HG02623 (cell line): ENCODE data around the gene AHCY.
"Not testable (repeated sequence)": the region's sequence is repeated elsewhere in the genome, so short reads cannot be mapped to it uniquely, and the experiment has no call there.

Source experiments
- ATAC-seq: cut with Tn5 transposase; IDR thresholded peaks from one replicate; pipeline ENCODE4 v1.9.1; 2021; ENCODE audit warnings: moderate library complexity; ENCODE audit not compliant: unreplicated experiment

AHCY gene

GRCh38 chr20:34302723-34303533 is at the start of gene AHCY:
Gene AHCY, minus strand, starts transcription at chr20:34303355. Its CDS starts 85 bp downstream, at chr20:34303270.
- ATAC-seq: peak; percentile 85

- ATAC-seq: no peak
Measured at GRCh38 chr20:34350095-34350494, 46.9 kb upstream of the AHCY start.

GRCh38 chr20:34347571-34347970 is 44.4 kb upstream of the AHCY start:
- no peak for ATAC-seq

- not testable (repeated sequence) for ATAC-seq
Measured at GRCh38 chr20:34346533-34346865, 43.3 kb upstream of the AHCY start.

- not testable (repeated sequence) for ATAC-seq
Measured at GRCh38 chr20:34345839-34346532, 42.8 kb upstream of the AHCY start.

GRCh38 chr20:34345402-34345736 is 42.2 kb upstream of the AHCY start:
- no peak for ATAC-seq

GRCh38 chr20:34344238-34344637 is 41.1 kb upstream of the AHCY start:
- no peak for ATAC-seq

- ATAC-seq: no peak
Measured at GRCh38 chr20:34343458-34344211, 40.5 kb upstream of the AHCY start.

- ATAC-seq: not testable (repeated sequence)
Measured at GRCh38 chr20:34341199-34341598, 38.0 kb upstream of the AHCY start.

GRCh38 chr20:34340726-34341125 is 37.6 kb upstream of the AHCY start:
- not testable (repeated sequence) for ATAC-seq

- no peak for ATAC-seq
Measured at GRCh38 chr20:34337982-34338726, 35.0 kb upstream of the AHCY start.

- ATAC-seq: no peak
Measured at GRCh38 chr20:34337544-34337943, 34.4 kb upstream of the AHCY start.

- ATAC-seq: no peak
Measured at GRCh38 chr20:34334654-34335407, 31.7 kb upstream of the AHCY start.

GRCh38 chr20:34333786-34334185 is 30.6 kb upstream of the AHCY start:
- ATAC-seq: no peak

GRCh38 chr20:34332262-34332920 is 29.2 kb upstream of the AHCY start:
- no peak for ATAC-seq

- no peak for ATAC-seq
Measured at GRCh38 chr20:34331838-34332237, 28.7 kb upstream of the AHCY start.

GRCh38 chr20:34330861-34331544 is 27.8 kb upstream of the AHCY start:
- ATAC-seq: not testable (repeated sequence)

- ATAC-seq: no peak
Measured at GRCh38 chr20:34328928-34329677, 25.9 kb upstream of the AHCY start.
